Activated T-cell treated with anti-CD3 and anti-CD28 coated beads, Interleukin-2, amount 50 U/mL, for 72 hours (primary cell): ENCODE results near the gene KDM4F. TPM values are rescaled to one million over a fixed set of nuclear protein-coding genes. Genes with fewer than 3 reads are reported as not detected.

Experiments
- ATAC-seq, 2 donors: fragments of 150-1000 bp; cut with Tn5 transposase; replicated peaks in 1 of 2; 2 replicates each; pipeline ENCODE4 v1.10.0; 2021; ENCODE audit warnings: moderate library complexity in 2 of 2, mild to moderate bottlenecking in 1 of 2
- DNase-seq, 2 donors: peaks; one replicate each; pipeline ENCODE4 v3.0.0; 2021 to 2022; ENCODE audit warnings: mixed read lengths in 1 of 2
- H3K27ac Mint-ChIP-seq: one replicate; pipeline ENCODE4 v1.8.0; 2022; ENCODE audit warnings: mild to moderate bottlenecking, moderate library complexity, mixed read lengths
- H3K27me3 Mint-ChIP-seq: one replicate; pipeline ENCODE4 v1.8.0; 2022; ENCODE audit warnings: low read depth, mixed read lengths
- H3K36me3 Mint-ChIP-seq, 2 donors: one replicate each; pipeline ENCODE4 v1.8.0; 2022; ENCODE audit warnings: mixed read lengths in 2 of 2, mild to moderate bottlenecking in 1 of 2; ENCODE audit not compliant: insufficient read depth in 2 of 2
- H3K4me1 Mint-ChIP-seq: one replicate; pipeline ENCODE4 v1.8.0; 2022; ENCODE audit warnings: low read depth, mixed read lengths
- H3K4me3 Mint-ChIP-seq, 2 donors: one replicate each; pipeline ENCODE4 v1.8.0; 2022; ENCODE audit warnings: mild to moderate bottlenecking in 2 of 2, mixed read lengths in 2 of 2, moderate library complexity in 2 of 2
- H3K9me3 Mint-ChIP-seq, 2 donors: one replicate each; pipeline ENCODE4 v1.8.0; 2022; ENCODE audit warnings: mixed read lengths in 2 of 2
- total RNA-seq, 2 donors: library from RNA; stranded (reverse); gene quantifications; one replicate each; pipeline ENCODE4 v1.2.3, GENCODE V29; 2022

KDM4F gene
- total RNA-seq, 2 donors from 2014 or later: not detected

DNA sequence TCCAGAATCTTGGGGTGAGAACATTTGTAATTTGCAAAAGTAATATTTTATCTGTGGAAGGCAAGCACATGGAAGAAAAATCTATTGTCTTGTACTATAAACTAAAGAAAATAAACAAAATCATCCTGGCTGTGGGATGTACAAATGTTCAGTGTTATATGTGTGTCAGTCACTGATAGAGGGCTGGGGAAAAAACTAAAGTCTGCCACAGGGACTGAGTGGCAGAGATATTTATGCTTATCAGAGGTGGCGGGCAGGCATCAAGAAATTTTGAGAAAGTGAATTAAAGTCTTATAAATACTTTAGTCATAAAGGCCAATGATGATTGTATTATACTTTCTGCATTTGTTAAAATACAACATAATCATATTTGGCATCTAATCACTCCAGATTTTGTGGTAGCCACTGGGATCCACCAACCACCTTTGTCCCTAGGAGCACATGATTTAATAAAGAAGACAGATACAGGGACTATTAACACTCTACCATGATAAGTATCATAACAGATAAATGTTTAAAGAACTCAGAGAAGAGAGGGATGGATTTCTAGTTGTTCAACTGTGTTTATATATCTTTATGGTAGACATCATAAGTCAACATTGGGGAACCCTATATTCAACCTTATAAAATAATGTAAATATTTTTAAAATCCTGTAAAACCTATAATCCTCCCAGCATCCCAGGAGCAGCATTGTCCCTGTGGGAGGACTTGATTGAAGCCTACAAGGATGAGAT is 37.8 kb downstream of the KDM4F start:
- Mint-ChIP-seq H3K4me3 (no peak overlapping the region), H3K4me1 (peaks cover 69% of the 10 kb centered on the region), H3K9me3 (no peaks in the 10 kb centered on the region), H3K27ac (no peak overlapping the region), H3K27me3 (no peaks in the 10 kb centered on the region), H3K36me3 (peaks cover 0 to 4% of the 10 kb centered on the region in 2 donors)
- no peak for ATAC-seq
- no peak for DNase-seq

- DNase-seq (peak; percentile 25 to 35), ATAC-seq (peak; percentile 49 to 54)
- no peaks in the 10 kb centered on the region for H3K9me3 Mint-ChIP-seq
- H3K36me3 Mint-ChIP-seq: peaks cover 0 to 4% of the 10 kb centered on the region in 2 donors
- H3K4me1 Mint-ChIP-seq: peaks cover 78% of the 10 kb centered on the region
- H3K27ac Mint-ChIP-seq: peak overlapping the region; percentile 95
- H3K4me3 Mint-ChIP-seq: peak overlapping the region; percentile 92 to 95
- no peaks in the 10 kb centered on the region for H3K27me3 Mint-ChIP-seq
Observed at GRCh38 chr11:95088946-95089619, 39.9 kb downstream of the KDM4F start.

GRCh38 chr11:95089620-95090542 is 40.7 kb downstream of the KDM4F start, which contains the start of gene ENDOD1:
Gene ENDOD1 (plus strand): TSS chr11:95089846. CDS start chr11:95089928, 82 bp downstream.
- DNase-seq (peak; percentile 88 to 90), ATAC-seq (peak; percentile 92 to 95)
- Mint-ChIP-seq H3K4me3 (peak within 1 kb of the TSS; percentile 92 to 95), H3K9me3 (no peaks in the 10 kb centered on the region), H3K4me1 (peaks cover 78% of the 10 kb centered on the region), H3K27me3 (no peaks in the 10 kb centered on the region), H3K27ac (peak within 1 kb of the TSS; percentile 95), H3K36me3 (peaks cover 0 to 4% of the 10 kb centered on the region in 2 donors)

GRCh38 chr11:95091663-95092180 is 42.5 kb downstream of the KDM4F start:
- no peaks in the 10 kb centered on the region for H3K27me3 Mint-ChIP-seq
- ATAC-seq (no peak), DNase-seq (no peak)
- H3K4me3 Mint-ChIP-seq: peak overlapping the region; percentile 91
- H3K4me1 Mint-ChIP-seq: peaks cover 78% of the 10 kb centered on the region
- no peaks in the 10 kb centered on the region for H3K9me3 Mint-ChIP-seq
- H3K27ac Mint-ChIP-seq: no peak overlapping the region
- peaks cover 0 to 4% of the 10 kb centered on the region in 2 donors for H3K36me3 Mint-ChIP-seq

DNA sequence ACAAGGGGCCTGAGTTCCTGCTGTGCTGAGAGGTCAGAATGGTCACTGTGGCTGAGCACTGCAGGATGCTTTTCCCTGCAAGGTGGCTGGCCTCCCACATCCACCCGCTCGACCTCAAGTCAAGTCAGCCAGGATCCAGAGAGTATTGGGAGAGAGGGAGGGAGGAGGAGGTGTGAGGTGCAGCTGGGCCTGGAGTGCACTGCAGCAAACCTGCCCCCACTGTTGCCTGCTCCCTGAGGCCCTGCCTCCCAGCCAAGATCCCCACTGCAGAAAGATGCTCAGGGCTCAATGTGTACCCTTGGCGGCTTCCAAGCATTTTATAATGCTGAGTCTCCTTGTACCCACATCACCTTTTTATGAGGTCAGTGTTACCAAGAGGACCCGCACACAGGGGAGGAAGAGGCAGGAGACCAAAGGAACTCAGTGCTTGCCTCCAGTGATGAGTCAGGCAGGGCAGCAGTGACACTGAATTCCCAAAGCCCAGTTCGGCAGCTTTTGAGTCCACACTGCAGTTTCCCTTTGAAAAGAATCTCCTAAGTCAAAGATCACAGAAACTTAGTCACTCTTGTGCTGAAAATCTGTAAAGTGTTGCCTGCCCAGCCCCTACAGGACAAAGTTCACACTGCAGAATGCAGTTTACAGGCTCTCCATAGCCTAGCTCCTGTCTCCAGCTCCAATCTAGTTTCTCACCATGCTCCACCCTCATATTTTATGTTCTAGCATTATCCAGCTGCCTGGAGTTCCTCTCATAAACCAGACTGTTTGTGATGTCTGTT is 43.5 kb downstream of the KDM4F start:
- Mint-ChIP-seq H3K9me3 (no peaks in the 10 kb centered on the region), H3K4me1 (peaks cover 87% of the 10 kb centered on the region), H3K27ac (peak overlapping the region; percentile 18), H3K4me3 (peak overlapping the region; percentile 59 to 91), H3K27me3 (no peaks in the 10 kb centered on the region), H3K36me3 (peaks cover 0 to 9% of the 10 kb centered on the region in 2 donors)
- DNase-seq: peak; percentile 45 to 51
- ATAC-seq: peak in 1 of 2 donors; percentile 29

DNA sequence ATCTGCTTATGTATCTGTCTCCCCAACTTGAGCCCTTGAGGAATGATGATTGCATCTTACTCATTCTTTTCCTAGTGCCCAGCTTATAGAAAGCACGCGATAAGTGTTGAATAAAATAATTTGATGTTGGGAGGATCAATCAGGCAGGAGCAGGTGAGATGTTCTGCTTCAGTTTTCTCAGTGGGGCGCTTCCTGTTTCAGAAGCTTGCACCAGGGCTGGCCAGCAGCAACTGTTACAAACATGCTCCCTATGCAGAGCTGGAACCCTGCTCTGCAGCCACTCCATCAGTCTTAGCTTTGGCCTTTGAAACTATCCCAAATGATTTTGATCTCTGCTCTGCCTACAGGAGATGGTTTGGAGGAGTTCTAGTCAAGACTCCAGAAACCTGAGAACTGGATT is 44.3 kb downstream of the KDM4F start:
- Mint-ChIP-seq H3K27ac (peak overlapping the region; percentile 18), H3K4me1 (peaks cover 86% of the 10 kb centered on the region), H3K36me3 (peaks cover 0 to 9% of the 10 kb centered on the region in 2 donors), H3K4me3 (peak overlapping the region; percentile 59 to 70), H3K9me3 (no peaks in the 10 kb centered on the region), H3K27me3 (no peaks in the 10 kb centered on the region)
- ATAC-seq (no peak), DNase-seq (no peak)

DNA sequence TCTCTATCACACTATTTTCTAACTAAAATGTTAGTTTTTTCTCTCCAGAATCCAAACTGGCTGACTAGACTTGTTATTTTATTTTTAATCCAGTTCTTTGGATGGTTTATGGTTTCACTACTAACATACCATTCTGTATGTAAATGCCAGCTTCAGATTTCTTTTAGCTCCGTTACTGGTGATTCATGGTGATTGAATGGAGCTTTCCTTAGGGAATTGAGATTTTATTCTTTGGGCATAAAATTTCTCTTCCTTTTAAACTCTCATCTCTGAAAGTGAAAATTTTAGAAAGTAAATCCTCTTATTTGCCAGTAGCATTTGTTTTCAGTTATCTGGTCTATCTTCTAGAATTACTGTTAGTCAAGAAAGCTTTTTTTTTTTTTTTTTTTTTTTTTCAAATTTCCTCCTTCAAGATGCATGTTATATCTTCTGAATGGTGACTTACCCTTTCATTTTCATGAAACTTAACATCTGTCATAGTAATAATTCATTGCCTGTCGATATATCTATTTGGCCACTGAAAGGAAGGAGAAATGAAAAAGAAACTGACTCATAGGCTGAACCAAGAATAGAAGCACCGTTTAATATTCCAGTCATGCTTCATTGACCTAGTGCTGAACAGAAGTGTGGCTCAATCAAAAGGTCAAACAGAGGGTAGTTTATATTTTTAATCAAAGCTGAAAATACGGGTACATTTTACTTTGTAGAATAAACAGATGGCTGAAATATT is 46.8 kb downstream of the KDM4F start:
- Mint-ChIP-seq H3K27ac (peak overlapping the region; percentile 81), H3K27me3 (no peaks in the 10 kb centered on the region), H3K9me3 (no peaks in the 10 kb centered on the region), H3K4me1 (peaks cover 70% of the 10 kb centered on the region), H3K4me3 (peak overlapping the region; percentile 38 to 61), H3K36me3 (peaks cover 0 to 5% of the 10 kb centered on the region in 2 donors)
- DNase-seq (no peak), ATAC-seq (peak; percentile 63)

GRCh38 chr11:95097209-95097608 is 48.0 kb downstream of the KDM4F start:
- H3K4me3 Mint-ChIP-seq: no peak overlapping the region
- ATAC-seq (no peak), DNase-seq (no peak)
- no peaks in the 10 kb centered on the region for H3K27me3 Mint-ChIP-seq
- peaks cover 0 to 5% of the 10 kb centered on the region in 2 donors for H3K36me3 Mint-ChIP-seq
- peaks cover 58% of the 10 kb centered on the region for H3K4me1 Mint-ChIP-seq
- H3K9me3 Mint-ChIP-seq: no peaks in the 10 kb centered on the region
- peak overlapping the region; percentile 10 for H3K27ac Mint-ChIP-seq

- no peak overlapping the region for H3K27ac Mint-ChIP-seq
- DNase-seq (no peak), ATAC-seq (no peak)
- H3K27me3 Mint-ChIP-seq: no peaks in the 10 kb centered on the region
- no peaks in the 10 kb centered on the region for H3K9me3 Mint-ChIP-seq
- peaks cover 0 to 5% of the 10 kb centered on the region in 2 donors for H3K36me3 Mint-ChIP-seq
- H3K4me3 Mint-ChIP-seq: no peak overlapping the region
- peaks cover 49% of the 10 kb centered on the region for H3K4me1 Mint-ChIP-seq
Observed at GRCh38 chr11:95098826-95099225, 49.6 kb downstream of the KDM4F start.

- no peak overlapping the region for H3K27ac Mint-ChIP-seq
- peaks cover 0 to 5% of the 10 kb centered on the region in 2 donors for H3K36me3 Mint-ChIP-seq
- no peak for DNase-seq
- H3K9me3 Mint-ChIP-seq: no peaks in the 10 kb centered on the region
- no peaks in the 10 kb centered on the region for H3K27me3 Mint-ChIP-seq
- H3K4me1 Mint-ChIP-seq: peaks cover 35% of the 10 kb centered on the region
- ATAC-seq: no peak
- H3K4me3 Mint-ChIP-seq: no peak overlapping the region
Observed at GRCh38 chr11:95100191-95100648, 51.0 kb downstream of the KDM4F start.
